ENCODE measurements around the gene SLC20A1.

GRCh38 chr2:112637289-112637660, 8.5 kb upstream of the SLC20A1 start:
- TF ChIP-seq POLR2A (IDR thresholded peaks at IDR 0.05) (no peak), CTCF (IDR thresholded peaks at IDR 0.05) (no peak)

All from heart left ventricle (tissue), 13 donors.